ENCODE results near the gene FAAP20.
A peak's percentile ranks its signal among the peaks of the same experiment; 100 is the strongest.

The FAAP20 gene

DNA sequence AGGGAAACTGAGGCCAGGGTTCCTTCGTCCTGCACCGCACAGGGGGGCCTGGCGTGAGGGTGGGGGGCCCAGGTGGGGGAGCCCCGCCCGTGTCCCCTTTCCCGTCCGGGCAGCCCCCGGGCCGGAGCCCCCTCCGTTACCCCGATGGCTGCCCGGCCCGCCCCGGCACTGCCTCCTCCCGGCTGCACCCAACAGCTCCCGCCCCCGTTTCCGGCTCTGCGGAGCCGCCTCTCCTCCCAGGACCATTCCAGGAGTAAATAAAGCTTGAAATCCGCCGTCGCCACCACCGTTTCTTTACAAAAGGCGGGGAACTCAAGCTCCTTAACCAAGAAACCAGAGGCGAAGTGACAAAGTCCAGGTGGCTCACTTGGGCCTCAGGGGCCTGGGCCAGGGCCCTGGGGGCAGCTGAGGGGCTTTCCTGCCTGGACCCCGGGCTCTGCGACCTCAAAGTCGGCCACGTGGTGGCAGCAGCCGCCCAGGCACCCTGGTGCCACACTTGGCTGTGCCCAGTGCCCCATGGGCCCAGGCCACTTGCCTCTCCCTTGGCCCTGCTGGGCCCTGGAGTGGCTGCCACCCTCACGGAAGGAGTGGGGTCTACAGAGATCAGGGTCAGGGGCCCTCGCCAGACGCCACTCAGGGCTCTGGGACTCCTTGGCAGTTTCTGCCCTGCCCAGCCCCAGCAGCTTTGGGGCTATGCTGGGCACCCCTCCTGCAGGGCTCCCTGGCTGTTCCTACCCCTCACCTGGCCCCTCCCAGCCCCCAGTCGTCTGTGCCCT, 514 bp upstream of the FAAP20 start:
- Mint-ChIP-seq H3K36me3 (ENCODE audit: low read depth) (no peaks in the 10 kb centered on the region), H3K27ac (peak overlapping the region; percentile 90), H3K27me3 (ENCODE audit: low read depth, poor library complexity) (peaks cover 5% of the 10 kb centered on the region), H3K4me3 (peak overlapping the region; percentile 84), H3K4me1 (peaks cover 35% of the 10 kb centered on the region), H3K9me3 (no peaks in the 10 kb centered on the region)
- TF ChIP-seq, protein P1, sequence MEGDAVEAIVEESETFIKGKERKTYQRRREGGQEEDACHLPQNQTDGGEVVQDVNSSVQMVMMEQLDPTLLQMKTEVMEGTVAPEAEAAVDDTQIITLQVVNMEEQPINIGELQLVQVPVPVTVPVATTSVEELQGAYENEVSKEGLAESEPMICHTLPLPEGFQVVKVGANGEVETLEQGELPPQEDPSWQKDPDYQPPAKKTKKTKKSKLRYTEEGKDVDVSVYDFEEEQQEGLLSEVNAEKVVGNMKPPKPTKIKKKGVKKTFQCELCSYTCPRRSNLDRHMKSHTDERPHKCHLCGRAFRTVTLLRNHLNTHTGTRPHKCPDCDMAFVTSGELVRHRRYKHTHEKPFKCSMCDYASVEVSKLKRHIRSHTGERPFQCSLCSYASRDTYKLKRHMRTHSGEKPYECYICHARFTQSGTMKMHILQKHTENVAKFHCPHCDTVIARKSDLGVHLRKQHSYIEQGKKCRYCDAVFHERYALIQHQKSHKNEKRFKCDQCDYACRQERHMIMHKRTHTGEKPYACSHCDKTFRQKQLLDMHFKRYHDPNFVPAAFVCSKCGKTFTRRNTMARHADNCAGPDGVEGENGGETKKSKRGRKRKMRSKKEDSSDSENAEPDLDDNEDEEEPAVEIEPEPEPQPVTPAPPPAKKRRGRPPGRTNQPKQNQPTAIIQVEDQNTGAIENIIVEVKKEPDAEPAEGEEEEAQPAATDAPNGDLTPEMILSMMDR (IDR thresholded peaks at IDR 0.05) = peak; percentile 79
- DNase-seq = peak; percentile 81

DNA sequence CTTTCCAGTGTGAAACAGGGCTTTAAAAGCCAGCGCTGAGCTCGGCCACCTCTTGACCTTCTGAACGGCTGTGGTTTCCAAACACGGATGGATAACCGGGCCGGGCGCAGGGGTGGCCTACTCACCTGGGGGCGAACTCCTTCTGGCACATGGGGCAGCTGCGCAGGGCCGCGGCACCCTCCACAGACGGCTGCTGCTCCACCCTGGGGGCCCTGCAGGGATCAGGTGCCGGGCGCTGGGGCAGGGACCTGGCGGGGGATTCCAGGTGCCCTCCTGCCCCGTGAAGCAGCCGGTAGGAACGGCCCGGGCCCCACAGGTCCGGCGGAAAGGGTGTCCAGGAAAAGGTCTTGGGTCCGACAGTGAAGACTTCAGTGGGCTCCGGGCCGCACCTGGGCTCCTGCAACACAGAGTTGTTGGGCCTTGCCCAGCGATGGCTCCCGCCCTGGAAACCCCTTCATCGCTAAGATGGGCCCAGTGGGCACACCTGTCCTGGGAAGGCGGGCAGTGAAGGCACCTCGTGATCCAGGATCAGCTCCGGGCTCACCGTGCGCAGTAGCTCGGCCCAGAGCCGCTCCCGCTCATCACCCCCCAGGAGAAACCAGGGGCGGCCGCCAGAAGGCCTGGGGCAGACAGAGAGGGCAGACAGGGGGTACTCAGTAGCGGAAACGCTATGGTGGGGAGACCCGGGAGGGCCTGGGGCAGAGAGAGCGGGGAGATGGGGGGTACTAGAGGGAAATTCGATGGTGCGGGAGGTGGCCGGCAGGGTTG, 874 bp downstream of the FAAP20 start:
- no peak for DNase-seq
- no peaks in the 10 kb centered on the region for H3K9me3 Mint-ChIP-seq
- no peaks in the 10 kb centered on the region for H3K27me3 Mint-ChIP-seq (ENCODE audit: low read depth, poor library complexity)
- peaks cover 33% of the 10 kb centered on the region for H3K4me1 Mint-ChIP-seq
- no peaks in the 10 kb centered on the region for H3K36me3 Mint-ChIP-seq (ENCODE audit: low read depth)
- H3K27ac Mint-ChIP-seq = no peak overlapping the region
- TF ChIP-seq, protein P1 (IDR thresholded peaks at IDR 0.05) = no peak
- peak overlapping the region; percentile 74 for H3K4me3 Mint-ChIP-seq

DNA sequence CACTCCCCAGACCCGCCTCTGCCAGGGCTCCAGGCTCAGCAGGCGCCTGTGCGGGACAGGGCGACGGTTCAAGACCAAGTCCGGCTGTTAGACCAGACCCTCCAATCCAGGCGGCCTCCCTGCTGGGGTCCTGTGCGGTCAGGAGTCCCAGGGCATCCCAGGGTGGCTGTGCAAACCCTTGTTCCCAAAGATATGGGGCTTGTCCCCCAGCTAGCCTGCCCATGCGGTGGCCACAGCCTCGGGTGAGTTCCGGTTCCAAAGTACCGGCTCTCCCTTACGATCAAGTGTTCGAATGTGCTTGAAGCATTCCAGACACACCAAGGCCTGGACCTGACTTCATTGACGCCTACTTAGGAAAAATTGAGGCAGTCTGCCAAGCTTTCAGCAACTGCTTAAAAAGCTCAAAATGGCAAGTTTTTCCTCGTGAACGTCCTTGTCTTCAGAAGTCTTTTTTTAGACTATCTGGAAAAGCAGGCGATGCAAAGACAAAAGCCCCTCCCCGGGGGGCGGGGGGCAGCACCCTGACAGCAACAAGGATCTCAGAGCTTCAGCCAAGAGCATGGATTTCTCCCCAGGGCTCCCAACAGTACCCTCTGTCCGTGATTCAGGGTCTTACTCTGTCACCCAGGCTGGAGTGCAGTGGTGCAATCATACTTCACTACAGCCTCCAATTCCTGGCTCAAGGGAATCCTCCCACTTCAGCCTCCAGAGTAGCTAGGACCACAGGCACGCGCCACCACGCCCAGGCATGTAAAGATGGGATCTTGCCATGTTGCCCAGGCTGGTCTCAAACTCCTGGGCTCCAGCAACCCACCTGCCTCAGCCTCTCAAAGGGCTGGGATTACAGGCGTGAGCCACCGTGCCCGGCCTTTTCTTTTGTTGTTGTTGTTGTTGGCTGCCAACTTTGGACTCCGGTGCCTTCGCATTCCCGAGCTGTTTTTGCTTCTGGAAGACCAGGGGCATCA, 2.3 kb downstream of the FAAP20 start:
- TF ChIP-seq, protein P1 (IDR thresholded peaks at IDR 0.05) = no peak
- Mint-ChIP-seq H3K4me3 (peak overlapping the region; percentile 63), H3K4me1 (peaks cover 33% of the 10 kb centered on the region), H3K27ac (no peak overlapping the region), H3K36me3 (ENCODE audit: low read depth) (no peaks in the 10 kb centered on the region), H3K9me3 (no peaks in the 10 kb centered on the region), H3K27me3 (ENCODE audit: low read depth, poor library complexity) (no peaks in the 10 kb centered on the region)
- no peak for DNase-seq

DNA sequence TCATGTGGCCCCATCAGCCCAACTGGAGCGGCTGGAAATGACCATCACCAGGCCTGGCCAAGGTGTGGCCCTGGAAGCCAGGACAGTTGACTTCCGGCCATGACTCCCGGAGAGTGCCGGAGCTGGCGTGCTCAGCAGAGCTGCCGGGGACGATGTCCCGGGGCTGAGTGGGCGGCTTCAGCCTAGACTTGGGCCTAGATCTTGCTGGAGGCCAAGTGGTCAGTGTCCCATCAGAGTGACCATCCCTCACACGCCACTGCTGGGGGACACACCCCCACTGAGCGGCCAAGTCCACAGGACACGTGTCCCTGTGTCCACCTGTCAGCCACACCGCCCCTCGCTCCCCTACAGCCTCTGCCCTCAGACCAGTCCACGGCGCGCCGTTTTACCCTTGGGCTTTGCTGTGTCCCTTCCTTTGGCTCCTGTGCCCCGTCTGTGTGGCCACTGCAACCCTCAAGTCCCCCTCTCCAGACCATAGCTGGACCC, 4.0 kb downstream of the FAAP20 start:
- Mint-ChIP-seq H3K36me3 (ENCODE audit: low read depth) (peaks cover 1% of the 10 kb centered on the region), H3K27me3 (ENCODE audit: low read depth, poor library complexity) (no peaks in the 10 kb centered on the region), H3K9me3 (no peaks in the 10 kb centered on the region), H3K27ac (no peak overlapping the region), H3K4me1 (peaks cover 33% of the 10 kb centered on the region), H3K4me3 (peak overlapping the region; percentile 38)
- no peak for DNase-seq
- TF ChIP-seq, protein P1 (IDR thresholded peaks at IDR 0.05) = no peak

DNA sequence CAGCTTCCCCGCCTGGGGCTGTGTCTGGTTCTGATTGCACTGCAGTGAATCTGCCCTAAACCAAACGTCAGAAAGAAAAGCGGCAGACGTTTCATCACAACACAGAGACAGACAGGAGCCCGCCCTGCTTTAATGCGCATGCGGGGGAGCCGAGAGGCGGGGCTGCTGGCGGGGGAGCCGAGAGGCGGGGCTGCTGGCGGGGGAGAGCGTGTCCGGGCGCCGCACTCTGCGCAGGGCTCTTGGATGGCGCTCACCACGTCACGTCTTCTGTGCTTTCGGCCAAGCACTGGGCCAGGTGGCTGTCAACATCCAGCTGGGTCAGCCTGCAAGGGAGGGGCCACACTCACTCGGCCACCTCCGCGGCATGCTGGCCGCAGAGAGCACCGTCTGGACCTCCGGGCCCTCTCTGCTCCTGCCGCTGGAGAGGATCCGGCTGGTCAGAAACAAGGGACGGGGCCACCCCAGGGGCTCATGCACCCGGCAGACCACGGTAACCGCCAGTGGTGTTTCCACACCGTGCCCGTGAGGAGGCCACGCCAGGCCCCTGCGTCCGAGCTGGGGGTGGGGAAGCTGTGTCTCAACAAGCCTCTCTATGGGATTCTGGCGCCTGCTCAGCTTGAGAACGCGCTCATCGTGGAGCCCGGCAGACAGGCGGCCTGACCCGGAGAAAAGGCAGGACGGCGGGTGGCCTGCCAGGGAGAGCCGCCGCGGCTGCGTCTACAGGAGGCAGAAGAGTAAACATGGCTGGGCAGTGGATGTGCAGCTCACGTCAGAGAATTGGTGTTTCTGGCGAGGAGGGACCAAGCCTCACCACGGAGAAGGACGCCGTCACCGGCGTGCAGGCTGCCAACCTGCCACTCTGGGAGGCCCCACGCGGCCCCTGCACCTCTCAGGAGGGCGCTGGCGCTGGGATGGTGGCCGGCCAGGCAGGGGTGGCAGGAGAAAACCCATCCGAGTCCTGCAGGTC, 4.8 kb downstream of the FAAP20 start:
- Mint-ChIP-seq H3K4me1 (peaks cover 33% of the 10 kb centered on the region), H3K36me3 (ENCODE audit: low read depth) (peaks cover 4% of the 10 kb centered on the region), H3K27me3 (ENCODE audit: low read depth, poor library complexity) (no peaks in the 10 kb centered on the region), H3K9me3 (no peaks in the 10 kb centered on the region), H3K27ac (peak overlapping the region; percentile 92), H3K4me3 (peak overlapping the region; percentile 69)
- TF ChIP-seq, protein P1 (IDR thresholded peaks at IDR 0.05) = no peak
- peak; percentile 95 for DNase-seq
